ENCODE measurements around the gene LCNL1. TPM values are rescaled to one million over a fixed set of nuclear protein-coding genes. Genes with fewer than 3 reads are reported as not detected.
A peak's percentile ranks its signal among the peaks of the same experiment; 100 is the strongest.

The LCNL1 gene
- total RNA-seq, 1 donor from 2014 or later: 2.0 TPM

GRCh38 chr9:136950656-136951276 is 32.0 kb upstream of the LCNL1 start:
- H3K4me3 ChIP-seq: peak overlapping the region in 1 of 2 donors; percentile 62
- intact Hi-C loops (cut with DNase I): no loop called here
- TF ChIP-seq POLR2AphosphoS5 (IDR thresholded peaks at IDR 0.05; ENCODE audit: insufficient read depth in 1 of 2, low read depth in 1 of 2) (no peak), POLR2A (IDR thresholded peaks at IDR 0.05) (no peak)

GRCh38 chr9:136951541-136952320 is 31.1 kb upstream of the LCNL1 start, which contains the start of gene LCN12:
LCN12 (plus strand) TSS chr9:136952273; CDS start chr9:136952328, 55 bp downstream.
- H3K4me1 ChIP-seq: peaks cover 50% of the 10 kb centered on the region
- no peak for DNase-seq (ENCODE audit: extremely low spot score in 2 of 2)
- no peaks in the 10 kb centered on the region for H3K9me3 ChIP-seq
- H3K27ac ChIP-seq: peak within 1 kb of the TSS; percentile 62
- H3K4me3 ChIP-seq: no peak within 1 kb of the TSS
- TF ChIP-seq POLR2AphosphoS5 (IDR thresholded peaks at IDR 0.05; ENCODE audit: insufficient read depth in 1 of 2, low read depth in 1 of 2): no peak
- TF ChIP-seq, protein P1, sequence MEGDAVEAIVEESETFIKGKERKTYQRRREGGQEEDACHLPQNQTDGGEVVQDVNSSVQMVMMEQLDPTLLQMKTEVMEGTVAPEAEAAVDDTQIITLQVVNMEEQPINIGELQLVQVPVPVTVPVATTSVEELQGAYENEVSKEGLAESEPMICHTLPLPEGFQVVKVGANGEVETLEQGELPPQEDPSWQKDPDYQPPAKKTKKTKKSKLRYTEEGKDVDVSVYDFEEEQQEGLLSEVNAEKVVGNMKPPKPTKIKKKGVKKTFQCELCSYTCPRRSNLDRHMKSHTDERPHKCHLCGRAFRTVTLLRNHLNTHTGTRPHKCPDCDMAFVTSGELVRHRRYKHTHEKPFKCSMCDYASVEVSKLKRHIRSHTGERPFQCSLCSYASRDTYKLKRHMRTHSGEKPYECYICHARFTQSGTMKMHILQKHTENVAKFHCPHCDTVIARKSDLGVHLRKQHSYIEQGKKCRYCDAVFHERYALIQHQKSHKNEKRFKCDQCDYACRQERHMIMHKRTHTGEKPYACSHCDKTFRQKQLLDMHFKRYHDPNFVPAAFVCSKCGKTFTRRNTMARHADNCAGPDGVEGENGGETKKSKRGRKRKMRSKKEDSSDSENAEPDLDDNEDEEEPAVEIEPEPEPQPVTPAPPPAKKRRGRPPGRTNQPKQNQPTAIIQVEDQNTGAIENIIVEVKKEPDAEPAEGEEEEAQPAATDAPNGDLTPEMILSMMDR (IDR thresholded peaks at IDR 0.05): no peak
- TF ChIP-seq POLR2A (IDR thresholded peaks at IDR 0.05): no peak
- intact Hi-C loops (cut with DNase I): no loop called here
- no peaks in the 10 kb centered on the region for H3K27me3 ChIP-seq
- no peaks in the 10 kb centered on the region for H3K36me3 ChIP-seq

More at GRCh38 chr9:136950656-136951276, 32.0 kb upstream of the LCNL1 start:
- peak overlapping the region; percentile 69 for H3K27ac ChIP-seq
- H3K27me3 ChIP-seq: no peaks in the 10 kb centered on the region
- H3K36me3 ChIP-seq: no peaks in the 10 kb centered on the region
- H3K9me3 ChIP-seq: no peaks in the 10 kb centered on the region
- DNase-seq (ENCODE audit: extremely low spot score in 2 of 2): no peak
- peaks cover 50% of the 10 kb centered on the region for H3K4me1 ChIP-seq

GRCh38 chr9:136952321-136952850 is 30.4 kb upstream of the LCNL1 start:
- Histone ChIP-seq H3K36me3 (no peaks in the 10 kb centered on the region), H3K4me1 (peaks cover 45% of the 10 kb centered on the region), H3K27ac (peak overlapping the region; percentile 62), H3K9me3 (no peaks in the 10 kb centered on the region), H3K27me3 (no peaks in the 10 kb centered on the region), H3K4me3 (no peak overlapping the region)
- TF ChIP-seq, protein P1 (IDR thresholded peaks at IDR 0.05): no peak
- TF ChIP-seq POLR2AphosphoS5 (IDR thresholded peaks at IDR 0.05; ENCODE audit: insufficient read depth in 1 of 2, low read depth in 1 of 2): peak in 1 of 2 donors; percentile 23
- intact Hi-C loops (cut with DNase I): no loop called here
- DNase-seq (ENCODE audit: extremely low spot score in 2 of 2): no peak

DNA sequence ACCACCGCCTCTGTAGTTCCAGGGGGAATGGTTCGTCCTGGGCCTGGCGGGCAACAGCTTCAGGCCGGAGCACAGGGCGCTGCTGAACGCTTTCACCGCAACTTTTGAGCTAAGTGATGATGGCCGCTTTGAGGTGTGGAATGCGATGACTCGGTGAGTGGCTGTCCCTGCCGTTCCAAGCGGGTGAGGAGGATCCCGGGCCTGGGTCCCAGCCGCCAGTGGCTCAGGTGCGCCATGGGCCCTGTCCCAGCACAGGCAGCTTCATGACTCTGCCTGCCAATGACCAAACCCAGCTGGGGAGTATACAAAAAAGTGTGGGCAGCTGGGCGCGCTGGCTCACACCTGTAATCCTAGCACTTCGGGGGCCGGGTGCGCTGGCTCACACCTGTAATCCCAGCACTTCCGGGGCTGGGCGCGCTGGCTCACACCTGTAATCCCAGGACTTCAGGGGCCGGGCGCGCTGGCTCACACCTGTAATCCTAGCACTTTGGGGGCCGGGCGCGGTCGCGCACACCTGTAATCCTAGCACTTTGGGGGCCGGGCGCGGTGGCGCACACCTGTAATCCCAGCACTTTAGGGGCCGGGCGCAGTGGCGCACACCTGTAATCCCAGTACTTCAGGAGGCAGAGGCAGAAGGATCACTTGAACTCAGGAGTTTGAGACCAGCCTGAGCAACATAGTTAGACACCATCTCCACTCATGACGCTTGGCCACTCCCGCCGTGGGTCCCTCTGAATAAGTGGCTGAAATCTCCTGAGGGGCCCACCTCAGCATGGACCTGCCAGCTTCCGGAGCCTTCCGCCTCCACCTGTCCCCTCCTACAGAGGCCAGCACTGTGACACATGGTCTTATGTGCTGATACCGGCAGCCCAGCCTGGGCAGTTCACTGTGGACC is 29.7 kb upstream of the LCNL1 start:
- no peaks in the 10 kb centered on the region for H3K9me3 ChIP-seq
- no peak for TF ChIP-seq POLR2A (IDR thresholded peaks at IDR 0.05)
- TF ChIP-seq, protein P1 (IDR thresholded peaks at IDR 0.05): no peak
- no peak for TF ChIP-seq POLR2AphosphoS5 (IDR thresholded peaks at IDR 0.05; ENCODE audit: insufficient read depth in 1 of 2, low read depth in 1 of 2)
- H3K4me1 ChIP-seq: peaks cover 38% of the 10 kb centered on the region
- no peak overlapping the region for H3K4me3 ChIP-seq
- intact Hi-C loops (cut with DNase I): no loop called here
- H3K27ac ChIP-seq: peak overlapping the region; percentile 62
- DNase-seq (ENCODE audit: extremely low spot score in 2 of 2): no peak
- no peaks in the 10 kb centered on the region for H3K27me3 ChIP-seq
- no peaks in the 10 kb centered on the region for H3K36me3 ChIP-seq

- no peak overlapping the region for H3K4me3 ChIP-seq
- H3K9me3 ChIP-seq: no peaks in the 10 kb centered on the region
- intact Hi-C loops (cut with DNase I): no loop called here
- H3K36me3 ChIP-seq: no peaks in the 10 kb centered on the region
- no peak overlapping the region for H3K27ac ChIP-seq
- H3K4me1 ChIP-seq: peaks cover 34% of the 10 kb centered on the region
- DNase-seq (ENCODE audit: extremely low spot score in 2 of 2): no peak
- H3K27me3 ChIP-seq: no peaks in the 10 kb centered on the region
- TF ChIP-seq POLR2A (IDR thresholded peaks at IDR 0.05): no peak
- TF ChIP-seq POLR2AphosphoS5 (IDR thresholded peaks at IDR 0.05; ENCODE audit: insufficient read depth in 1 of 2, low read depth in 1 of 2): no peak
- TF ChIP-seq, protein P1 (IDR thresholded peaks at IDR 0.05): no peak
Observed at GRCh38 chr9:136953771-136954269, 29.0 kb upstream of the LCNL1 start.

Data from vagina (tissue), 2 donors.